NCI-H510A (cell line): ENCODE data around the gene CACNA1D.

Experiments used
- DNase-seq: peaks from one replicate; lab custom pipeline; 2025; lab: John Stamatoyannopoulos, UW

The CACNA1D gene

DNA sequence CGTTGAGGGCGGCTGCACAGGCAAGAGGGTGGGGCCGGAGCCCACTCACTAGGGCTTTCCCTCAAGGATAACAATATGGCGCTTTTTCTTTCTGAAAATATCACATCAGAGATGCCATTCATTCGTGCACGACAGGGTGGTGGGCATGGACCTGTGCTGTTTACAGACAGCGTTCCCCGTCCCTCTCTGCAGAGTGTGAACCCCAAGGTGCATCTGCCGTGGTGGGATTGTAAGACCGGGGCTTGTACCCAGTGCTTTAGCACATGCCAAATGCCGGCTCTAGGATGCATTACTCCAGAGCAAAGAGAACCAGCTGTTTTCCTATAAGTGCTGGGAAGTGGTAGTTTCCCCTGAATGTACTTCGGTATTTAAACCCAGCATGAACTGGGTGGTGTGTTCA, 314.9 kb downstream of the CACNA1D start:
- no peak for DNase-seq

GRCh38 chr3:53809764-53810400, 315.5 kb downstream of the CACNA1D start:
- no peak for DNase-seq

GRCh38 chr3:53811143-53811927, 316.9 kb downstream of the CACNA1D start:
- DNase-seq: no peak

DNA sequence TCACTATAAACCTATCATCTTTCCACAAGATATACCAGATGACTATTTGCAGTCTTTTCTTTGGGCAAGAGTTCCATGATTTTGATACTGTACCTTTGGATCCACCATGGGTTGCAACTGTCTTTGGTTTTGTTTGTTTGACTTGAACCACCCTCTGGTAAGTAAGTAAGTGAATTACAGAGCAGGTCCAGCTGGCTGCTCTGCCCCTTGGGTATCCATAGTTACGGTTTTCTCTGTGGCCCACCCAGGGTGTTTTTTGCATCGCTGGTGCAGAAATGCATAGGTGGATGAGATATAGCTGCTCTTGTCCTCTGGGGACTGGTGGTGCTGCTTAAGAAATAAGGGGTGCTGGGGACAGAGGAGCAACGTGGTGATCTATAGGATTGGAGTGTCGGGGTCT, 318.0 kb downstream of the CACNA1D start:
- DNase-seq: no peak

- no peak for DNase-seq
Observed at GRCh38 chr3:53813229-53813628, 318.8 kb downstream of the CACNA1D start.

DNA sequence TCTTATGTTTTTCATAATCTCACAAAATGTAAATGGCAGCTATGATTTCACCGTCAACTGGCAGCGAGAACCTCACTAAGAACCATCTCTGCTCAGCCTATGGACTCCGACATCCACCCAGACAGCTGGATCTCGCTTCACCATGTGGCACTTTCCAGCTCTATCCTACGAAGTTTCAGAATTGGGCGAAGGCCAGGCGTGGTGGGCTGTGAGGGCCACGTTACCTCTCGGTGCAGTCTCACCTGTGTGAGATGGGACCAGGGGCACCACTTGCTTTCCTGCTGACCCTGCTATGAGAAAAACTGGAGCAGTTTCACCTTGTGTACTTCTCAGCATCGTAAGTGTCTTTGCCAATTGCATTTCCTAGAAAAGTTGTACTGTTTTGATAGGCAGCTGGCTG, 319.5 kb downstream of the CACNA1D start:
- DNase-seq: no peak

GRCh38 chr3:53815067-53815466, 320.7 kb downstream of the CACNA1D start:
- no peak for DNase-seq

DNA sequence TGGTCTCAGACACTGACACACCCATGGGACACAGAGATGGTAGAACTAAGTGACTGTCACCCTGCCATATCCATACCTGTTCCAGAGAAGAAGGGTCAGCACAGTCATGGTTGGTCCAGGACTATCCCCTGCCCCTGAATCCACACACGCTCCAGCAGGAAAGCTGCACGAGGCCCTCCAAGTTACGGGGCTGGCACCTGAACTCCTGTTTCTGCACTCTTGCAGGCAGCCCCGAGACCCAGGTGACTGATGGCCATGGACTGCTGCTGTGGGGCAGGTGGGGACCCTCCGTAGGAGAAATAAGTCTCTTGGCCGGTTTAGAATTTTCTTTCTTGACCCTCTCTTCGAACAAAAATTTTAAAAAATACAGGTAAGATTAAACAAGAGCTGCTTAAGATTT, 321.2 kb downstream of the CACNA1D start:
- no peak for DNase-seq

DNA sequence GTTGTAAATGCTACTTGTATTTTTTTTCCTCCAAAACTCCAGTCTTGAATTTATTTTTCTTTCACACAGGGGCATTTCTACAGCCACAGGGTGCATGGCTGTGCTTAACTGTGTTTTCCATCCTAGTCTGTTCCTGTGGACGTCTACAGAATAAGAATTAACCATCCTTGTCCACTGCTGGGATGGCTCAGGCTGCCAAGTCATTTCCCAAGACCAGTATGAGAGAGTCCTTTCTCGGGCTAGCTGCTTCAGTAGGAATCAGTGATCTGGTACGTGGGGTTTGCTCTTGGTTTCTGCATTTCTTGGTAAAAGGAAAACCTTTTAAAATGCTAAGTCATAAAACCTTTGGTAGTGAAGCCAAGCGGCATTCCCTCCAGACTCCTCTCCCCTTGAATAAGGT, 322.0 kb downstream of the CACNA1D start:
- no peak for DNase-seq

GRCh38 chr3:53817211-53817610, 322.8 kb downstream of the CACNA1D start:
- DNase-seq: no peak

DNA sequence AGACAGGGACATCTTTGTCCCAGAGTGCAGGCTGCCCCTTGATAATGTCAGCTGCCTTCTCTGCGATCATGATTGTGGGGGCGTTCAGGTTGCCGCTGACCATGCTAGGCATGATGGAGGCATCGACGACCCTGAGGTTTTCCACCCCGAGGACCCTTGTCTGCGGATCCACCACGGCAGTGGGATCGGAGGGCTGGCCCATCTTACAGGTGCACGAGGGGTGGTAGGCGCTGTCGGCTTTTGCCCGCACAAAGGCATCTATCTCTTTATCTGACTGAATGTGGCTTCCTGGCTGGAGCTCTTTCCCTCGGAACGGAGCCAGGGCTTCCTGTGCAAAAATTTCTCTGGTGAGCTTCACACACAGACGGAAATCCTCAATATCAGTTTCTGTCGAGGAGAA, 323.4 kb downstream of the CACNA1D start:
- no peak for DNase-seq

- DNase-seq: no peak
Observed at GRCh38 chr3:53818221-53819162, 324.1 kb downstream of the CACNA1D start.

DNA sequence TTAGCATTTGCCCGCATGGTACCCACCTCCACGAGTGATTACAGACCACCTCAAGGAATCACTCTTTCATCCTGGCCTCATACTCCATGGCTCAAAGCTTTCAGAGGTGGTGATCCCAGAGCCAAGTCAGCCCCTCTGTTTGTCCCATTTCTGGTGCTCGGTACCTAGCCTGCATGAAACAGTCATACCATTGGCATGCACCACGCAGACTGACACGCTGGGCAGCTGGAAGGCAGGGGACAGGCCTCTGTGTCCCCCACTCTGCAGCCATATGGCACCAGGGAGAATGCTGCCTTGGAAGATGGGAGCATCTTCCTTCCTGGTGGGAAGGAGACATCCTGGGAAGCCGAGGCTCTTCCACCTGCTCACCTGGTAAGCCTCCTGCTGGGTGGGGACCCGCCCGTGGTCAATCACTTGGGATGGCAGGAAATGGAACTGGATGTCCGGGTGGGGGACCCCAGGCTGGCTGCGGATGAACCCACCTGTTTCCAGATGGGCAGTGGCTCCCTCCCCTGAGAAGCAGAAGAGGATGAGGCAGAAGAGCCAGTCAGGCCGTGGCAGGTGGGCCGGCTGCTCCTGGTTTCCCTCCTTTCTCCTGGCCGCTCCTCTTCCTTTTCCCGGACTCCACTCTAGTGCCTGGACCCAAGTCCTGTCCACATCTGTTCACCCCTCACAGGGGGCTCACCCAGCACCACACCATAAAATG, 324.9 kb downstream of the CACNA1D start:
- DNase-seq: no peak

DNA sequence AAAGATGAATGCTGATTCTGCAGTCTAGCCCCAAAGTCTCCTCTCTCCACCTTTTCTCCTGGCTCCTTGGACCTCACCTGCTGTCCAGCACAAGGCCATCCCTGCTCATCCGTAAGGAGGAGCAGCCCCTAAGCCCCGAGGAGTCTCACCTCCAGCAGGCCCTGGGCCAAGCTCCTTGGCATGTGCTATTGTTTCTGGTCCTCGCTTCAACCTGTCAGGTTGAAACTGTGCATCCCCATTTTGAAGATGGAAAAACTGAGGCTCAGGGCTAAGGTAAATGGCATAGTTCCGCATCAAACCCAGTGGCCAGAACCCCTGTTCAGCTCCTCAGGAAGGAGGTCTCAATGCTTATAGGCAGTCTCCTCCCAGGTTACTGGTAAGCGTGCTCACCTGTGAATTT, 325.7 kb downstream of the CACNA1D start:
- no peak for DNase-seq

GRCh38 chr3:53820756-53821580, 326.6 kb downstream of the CACNA1D start:
- no peak for DNase-seq

DNA sequence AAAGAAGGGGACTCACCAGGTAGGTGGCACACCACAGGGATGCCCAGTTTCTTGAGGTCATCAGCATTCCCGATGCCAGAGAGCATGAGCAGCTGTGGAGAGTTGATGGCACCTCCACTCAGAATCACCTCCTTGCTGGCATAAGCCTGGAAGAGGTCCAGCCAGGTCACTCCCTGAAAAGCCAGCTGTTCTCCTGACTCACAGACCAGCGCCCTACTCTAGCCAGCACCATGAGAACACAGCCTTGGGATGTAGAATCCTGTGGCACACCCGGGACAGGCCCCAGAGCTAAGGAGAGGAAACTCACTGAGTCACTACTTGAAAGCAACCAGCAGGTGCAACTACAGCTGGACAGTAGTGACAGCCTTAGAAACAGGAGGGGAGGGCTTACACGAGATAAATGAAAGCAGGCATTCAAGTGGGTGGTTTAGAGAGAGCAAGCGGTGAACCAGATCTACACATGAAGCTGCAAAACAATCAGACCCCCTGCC, 327.3 kb downstream of the CACNA1D start:
- peak; percentile 48 for DNase-seq

DNA sequence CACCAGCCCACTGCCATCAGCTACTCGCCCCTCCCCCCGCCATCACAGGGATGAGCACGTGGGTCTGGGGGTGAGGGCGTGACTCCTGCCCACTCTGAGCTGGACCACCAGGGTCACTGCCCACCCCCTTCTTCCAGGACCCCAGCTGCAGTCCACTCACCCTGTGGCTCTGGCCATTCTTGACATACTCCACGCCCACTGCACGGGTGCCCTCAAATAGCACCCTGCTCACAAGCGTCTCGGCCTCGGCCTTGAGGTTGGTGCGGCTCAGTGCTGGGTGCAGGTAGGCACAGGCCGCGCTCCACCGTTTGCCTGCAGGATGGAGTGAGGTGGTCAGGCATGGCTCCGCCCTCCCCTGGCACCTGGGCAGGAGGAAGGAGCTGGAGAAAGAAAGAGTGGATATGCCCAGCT, 327.9 kb downstream of the CACNA1D start:
- no peak for DNase-seq

DNA sequence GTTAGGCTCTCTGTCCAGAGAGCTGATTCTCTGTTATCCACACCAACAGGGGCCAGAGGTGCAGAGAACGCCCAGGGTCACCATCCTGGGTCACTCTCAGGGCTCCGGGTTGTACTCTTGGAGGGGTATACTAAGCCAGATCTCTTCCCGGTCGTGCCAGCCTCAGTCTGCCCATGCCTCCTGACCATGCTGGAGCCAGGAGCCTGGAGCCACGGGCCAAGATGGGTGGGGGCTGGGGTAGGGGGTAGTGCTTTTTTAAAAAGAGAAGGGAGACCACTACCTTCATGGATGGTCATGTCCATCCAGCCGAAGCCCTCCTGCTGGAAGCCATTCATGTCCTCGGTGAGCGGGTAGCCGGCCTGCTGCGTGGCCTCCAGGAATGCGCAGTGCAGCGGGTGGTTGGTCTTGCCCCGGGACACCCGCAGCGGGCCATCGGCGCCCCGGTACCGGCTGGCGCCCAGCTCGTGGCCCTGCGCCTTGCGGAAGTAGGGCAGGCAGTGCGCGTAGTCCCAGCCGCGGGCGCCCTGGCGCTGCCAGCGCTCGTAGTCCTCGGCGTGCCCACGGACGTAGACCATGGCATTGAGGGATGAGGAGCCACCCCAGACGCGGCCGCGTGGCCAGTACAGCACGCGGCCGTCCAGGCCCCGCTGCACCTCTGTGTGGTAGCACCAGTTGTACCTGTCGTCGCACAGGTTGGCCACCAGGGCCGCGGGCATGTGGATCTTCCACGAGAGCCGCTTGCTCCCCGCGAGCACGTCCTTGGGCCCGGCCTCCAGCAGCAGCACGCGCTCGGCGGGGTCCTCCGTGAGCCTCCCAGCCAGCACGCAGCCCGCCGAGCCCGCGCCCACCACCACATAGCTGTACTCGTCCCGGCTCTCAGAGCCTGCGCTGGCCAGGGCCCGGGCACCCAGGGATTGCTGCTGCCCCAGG, 328.9 kb downstream of the CACNA1D start:
- no peak for DNase-seq

GRCh38 chr3:53823956-53824657, 329.7 kb downstream of the CACNA1D start:
- DNase-seq: no peak
